22Rv1 (cell line): Measurements from ENCODE around the gene SP110.

ENCODE experiments used
- H3K27ac ChIP-seq: fragments of 450-650 bp; 2 replicates; pipeline ENCODE4 v1.5.1; 2017
- CTCF ChIP-seq: fragments of 450-650 bp; IDR thresholded peaks from 2 replicates; pipeline ENCODE4 v1.5.1; 2017; ENCODE audit warnings: mild to moderate bottlenecking
- ZFX ChIP-seq: fragments of 450-650 bp; IDR thresholded peaks from 2 replicates; pipeline ENCODE4 v1.6.1; 2017; ENCODE audit warnings: antibody characterized with exemption, borderline replicate concordance

Gene SP110

DNA sequence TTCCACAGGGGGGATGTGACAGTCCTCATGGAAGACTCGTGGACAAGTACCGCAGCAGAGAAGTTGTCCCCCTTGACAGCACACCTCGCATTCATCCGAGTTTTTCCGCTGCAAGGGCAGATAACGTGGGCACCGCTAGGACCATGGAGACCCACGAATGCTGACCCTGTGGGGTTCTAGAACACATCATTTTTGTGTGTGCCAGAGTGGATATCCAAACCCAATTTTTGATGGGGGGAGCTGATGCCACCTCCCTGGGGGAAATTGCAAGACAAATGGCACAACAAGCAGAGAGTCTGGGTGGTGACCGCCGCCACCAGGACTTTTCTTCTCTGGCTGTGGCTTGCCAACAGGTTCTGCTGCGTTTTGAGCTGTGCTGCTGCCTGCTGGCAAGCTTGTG is 46.9 kb downstream of the SP110 start:
- TF ChIP-seq ZFX, result no peak
- TF ChIP-seq CTCF, result no peak

DNA sequence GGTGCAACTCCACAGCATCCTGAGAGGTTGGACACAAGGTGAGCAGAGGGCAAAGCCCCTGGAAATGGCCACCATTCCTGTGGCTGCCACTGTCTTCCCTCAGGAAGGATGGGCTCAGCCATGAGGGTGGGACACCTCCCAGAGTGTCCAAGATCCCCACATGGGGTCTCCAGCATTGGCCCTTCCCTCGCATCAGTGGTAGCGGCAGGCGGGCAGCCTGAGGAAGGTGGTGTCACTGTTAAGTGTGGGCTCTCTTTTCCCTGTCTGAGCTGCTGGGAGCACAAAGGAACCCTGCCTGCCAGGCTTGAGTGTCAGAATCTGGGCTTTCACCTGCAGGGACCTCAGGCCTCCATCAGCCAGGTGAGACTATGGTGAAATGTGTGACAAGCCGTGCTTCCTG is 47.6 kb downstream of the SP110 start:
- no peak for TF ChIP-seq CTCF
- TF ChIP-seq ZFX, result no peak
- no peak overlapping the region for H3K27ac ChIP-seq

More for the DNA sequence above, 46.9 kb downstream of the SP110 start:
- H3K27ac ChIP-seq, result no peak overlapping the region

- no peak overlapping the region for H3K27ac ChIP-seq
- TF ChIP-seq CTCF (no peak), ZFX (no peak)
Measured at GRCh38 chr2:230170532-230170931, 49.3 kb downstream of the SP110 start.

DNA sequence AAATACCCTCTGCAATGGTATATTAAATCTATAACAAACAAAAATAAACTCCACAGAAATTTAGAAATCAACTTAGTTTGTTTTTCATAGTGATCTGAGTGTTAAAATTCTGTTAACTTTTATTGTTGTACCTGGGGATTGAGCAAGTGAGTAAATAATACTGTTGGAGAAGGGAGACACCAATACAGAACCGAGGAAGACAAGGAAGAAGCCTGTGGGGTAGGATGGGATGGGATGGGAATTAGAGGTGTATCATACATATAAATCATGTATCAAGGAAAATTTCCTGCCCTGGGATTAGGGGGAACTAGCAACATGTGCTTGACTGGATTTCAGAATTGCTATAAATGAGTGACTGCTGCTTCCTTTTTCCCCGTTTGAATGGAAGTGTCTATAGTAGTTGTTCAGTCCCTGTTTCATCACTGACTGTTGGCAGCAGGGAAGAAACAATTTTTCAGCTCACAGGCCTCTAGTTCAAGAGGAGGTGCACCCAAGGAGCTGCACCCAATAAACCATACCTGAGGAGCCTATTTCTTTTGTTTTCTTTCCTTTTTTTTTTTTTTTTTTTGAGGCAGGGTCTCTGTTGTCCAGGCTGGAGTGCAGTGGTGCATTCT is 53.1 kb downstream of the SP110 start:
- H3K27ac ChIP-seq, result no peak overlapping the region
- TF ChIP-seq ZFX, result no peak
- TF ChIP-seq CTCF, result no peak

DNA sequence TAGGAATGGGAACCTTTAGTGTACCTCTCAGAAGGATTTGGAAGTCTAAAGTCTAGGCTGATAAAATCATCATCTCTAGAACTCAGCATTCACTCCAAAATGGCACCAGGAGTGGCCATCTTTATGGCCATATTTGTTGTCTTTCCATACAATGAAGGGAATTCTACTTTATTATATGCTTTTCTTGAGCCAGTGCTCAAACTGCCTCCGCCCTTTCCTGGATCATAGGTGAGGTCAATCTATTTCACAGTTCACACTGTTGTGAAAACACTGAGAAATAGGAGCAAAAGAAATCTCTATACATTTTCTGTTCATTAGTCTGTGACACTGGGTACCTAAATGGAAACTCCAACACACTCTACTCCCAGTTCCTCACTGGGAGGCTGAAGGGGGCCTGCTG is 55.6 kb downstream of the SP110 start:
- TF ChIP-seq CTCF, result no peak
- no peak for TF ChIP-seq ZFX
- no peak overlapping the region for H3K27ac ChIP-seq

GRCh38 chr2:230162981-230163380 is 56.8 kb downstream of the SP110 start:
- no peak overlapping the region for H3K27ac ChIP-seq
- TF ChIP-seq ZFX (no peak), CTCF (no peak)

- H3K27ac ChIP-seq, result no peak overlapping the region
- TF ChIP-seq ZFX (no peak), CTCF (no peak)
Measured at GRCh38 chr2:230161184-230161583, 58.6 kb downstream of the SP110 start.
